ENCODE results near the gene LDLRAP1.
"Not testable (repeated sequence)": the region's sequence is repeated elsewhere in the genome, so short reads cannot be mapped to it uniquely, and the experiment has no call there.

LDLRAP1 gene

DNA sequence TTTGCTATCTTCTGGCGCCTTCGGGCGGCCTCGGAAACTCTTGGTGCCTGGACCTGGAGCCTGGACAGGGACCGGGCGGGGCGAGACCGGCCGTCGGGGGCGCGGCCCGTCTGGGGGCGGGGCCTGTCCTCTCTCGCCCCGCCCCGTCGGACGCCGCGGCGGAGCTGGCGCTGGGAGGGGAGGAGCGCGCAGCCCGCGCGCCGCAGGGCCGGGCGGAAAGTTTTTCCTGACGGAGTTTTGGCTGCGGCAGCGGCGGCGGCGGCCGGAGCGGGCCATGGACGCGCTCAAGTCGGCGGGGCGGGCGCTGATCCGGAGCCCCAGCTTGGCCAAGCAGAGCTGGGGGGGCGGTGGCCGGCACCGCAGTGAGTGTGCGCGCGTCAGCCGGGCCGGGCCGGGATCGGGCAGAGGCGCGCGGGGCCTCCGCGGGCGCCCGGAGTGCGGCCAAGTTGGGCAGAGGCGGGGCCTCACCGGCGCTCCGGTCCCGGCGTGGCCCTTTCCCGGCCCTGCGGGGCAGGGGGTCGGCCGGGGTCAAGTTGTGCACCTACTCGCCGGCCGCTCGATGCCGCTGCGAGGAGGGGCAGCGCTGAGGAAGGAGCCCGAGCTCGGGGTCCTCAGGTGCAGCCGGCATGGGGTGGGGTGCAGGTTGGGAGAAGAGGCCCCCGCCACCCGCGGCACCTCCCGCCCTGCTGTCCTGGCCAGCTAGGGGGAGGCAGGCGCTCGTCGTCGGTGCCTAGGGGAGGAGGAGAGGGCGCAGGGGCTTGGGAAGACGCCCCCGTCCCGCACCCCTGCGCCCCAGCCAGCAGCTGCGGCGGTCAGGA is at the start of gene LDLRAP1:
TSS of gene LDLRAP1 (plus strand) at position 182 of the 818 bp plus-strand sequence. CDS start at position 275, 93 bp downstream.
- DNase-seq = peak; percentile 64

DNA sequence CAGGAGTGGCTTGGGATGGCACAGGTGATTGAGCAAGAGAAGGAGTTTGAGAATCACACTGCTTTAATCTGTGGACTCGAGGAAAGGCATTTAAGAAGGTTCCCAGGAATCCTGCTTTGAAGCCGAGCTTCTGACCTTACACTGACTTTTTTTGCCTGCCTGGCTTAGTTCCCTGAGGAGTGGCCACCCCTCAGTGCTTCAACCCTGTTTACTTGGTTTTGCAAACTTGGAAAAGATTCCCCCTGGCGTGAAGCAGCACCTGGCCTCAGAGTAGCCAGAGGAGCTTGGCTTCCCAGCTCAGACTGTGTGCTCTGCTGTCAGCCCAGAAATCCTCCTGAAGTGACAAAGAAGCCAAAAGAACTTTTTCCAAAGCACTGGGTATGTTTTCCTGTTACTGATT is 48.5 kb upstream of the LDLRAP1 start:
- DNase-seq = no peak

DNA sequence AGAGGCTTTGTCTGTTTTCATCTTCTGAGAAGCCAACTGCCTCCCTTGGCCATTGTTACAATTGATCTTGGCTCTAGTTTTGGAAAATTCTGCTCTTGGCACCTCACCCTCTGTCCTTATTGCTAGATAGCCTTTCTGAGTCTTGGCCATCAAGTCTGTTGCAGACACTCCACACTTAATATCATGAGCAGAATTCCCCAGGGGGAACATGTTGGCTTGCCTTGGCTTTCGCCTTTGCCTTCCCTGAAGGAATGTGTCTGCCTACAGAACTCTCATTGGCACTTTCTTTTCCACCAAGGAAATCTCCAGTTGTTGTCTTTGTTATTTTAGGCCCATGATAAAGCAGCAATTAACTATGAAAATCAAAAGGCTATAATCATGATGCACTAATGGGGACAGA is 42.7 kb upstream of the LDLRAP1 start:
- DNase-seq = no peak

DNA sequence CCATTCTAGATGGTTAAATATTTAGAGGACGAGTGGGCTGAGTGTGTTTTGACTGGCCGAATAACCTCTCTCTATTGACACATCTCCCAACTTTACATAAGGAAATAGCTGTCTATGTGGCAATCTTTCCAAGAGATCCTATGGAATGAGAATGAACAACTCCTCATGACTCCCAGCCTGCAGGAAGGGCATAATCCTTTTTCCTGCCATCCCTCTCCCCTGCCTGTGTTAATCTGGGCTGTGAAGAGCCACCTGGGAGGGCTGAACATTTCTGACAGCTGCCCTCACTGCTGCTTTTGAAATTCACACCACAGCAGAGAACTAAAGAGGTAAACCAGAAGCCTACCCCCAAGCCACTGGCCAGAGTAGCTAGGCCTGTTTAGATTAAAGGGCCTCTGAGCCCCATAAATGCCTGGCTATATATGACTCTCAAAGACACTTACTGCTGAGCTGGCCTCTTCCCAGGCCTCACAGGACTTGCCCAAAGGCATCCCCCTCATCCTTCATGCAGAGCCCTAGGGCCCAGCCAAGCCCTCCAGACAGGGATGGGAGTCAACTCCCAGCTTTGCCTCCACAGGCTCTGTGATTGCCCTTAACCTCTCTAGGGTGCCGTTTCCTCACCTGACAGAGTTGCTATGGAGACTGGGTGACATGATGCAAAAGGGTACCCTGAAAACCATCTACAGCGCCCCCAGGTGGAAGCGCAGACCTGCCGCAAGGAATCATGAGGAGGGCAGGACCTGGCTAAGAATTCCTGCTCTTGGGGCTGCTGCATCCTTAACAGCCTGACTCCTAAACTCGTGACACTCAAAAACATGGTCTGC is 42.0 kb upstream of the LDLRAP1 start:
- peak; percentile 76 for DNase-seq

- peak; percentile 25 for DNase-seq
These were observed 40.4 kb upstream of the LDLRAP1 start for GRCh38 chr1:25502957-25503356.

DNA sequence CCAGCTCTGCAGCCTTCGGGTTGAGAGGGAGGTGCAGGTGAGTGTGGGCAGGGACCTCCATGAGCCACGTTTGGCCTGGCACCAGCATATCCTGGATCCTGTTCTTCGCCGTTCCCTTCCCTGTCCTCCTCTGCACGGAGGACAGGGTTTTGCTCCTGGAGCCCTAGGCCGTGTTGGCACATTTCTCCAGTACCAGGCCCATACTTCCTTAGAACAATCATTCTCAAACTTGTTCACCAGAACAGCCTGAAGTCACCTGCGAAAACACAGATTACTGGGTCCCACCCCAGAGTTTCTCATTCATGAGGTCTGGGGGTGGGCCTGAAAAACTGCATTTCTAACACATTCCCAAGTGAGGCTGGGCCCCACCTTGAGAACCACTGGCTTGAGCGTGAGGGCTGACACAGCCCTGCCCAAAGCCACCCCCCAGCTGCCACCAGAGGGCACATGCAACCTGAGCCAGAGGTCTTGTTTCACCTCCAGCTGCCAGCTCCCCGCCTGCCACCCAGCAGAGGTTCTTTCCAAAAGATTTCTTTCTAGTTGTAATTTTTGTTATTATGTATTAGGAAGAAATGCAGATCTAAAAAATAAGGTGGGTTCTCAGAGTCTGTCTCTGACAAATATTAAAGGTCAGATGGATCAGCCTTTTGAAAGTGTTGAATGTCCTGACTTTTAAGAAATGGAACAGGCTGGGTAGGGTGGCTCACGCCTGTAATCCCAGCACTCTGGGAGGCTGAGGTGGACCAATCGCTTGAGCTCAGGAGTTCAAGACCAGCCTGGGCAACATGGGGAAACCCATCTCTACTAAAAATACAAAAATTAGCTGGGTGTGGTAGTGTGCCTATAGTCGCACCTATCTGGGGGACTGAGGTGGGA is 39.6 kb upstream of the LDLRAP1 start:
- peak; percentile 16 for DNase-seq

- no peak for DNase-seq
These were observed 38.5 kb upstream of the LDLRAP1 start for GRCh38 chr1:25504706-25505595.

DNA sequence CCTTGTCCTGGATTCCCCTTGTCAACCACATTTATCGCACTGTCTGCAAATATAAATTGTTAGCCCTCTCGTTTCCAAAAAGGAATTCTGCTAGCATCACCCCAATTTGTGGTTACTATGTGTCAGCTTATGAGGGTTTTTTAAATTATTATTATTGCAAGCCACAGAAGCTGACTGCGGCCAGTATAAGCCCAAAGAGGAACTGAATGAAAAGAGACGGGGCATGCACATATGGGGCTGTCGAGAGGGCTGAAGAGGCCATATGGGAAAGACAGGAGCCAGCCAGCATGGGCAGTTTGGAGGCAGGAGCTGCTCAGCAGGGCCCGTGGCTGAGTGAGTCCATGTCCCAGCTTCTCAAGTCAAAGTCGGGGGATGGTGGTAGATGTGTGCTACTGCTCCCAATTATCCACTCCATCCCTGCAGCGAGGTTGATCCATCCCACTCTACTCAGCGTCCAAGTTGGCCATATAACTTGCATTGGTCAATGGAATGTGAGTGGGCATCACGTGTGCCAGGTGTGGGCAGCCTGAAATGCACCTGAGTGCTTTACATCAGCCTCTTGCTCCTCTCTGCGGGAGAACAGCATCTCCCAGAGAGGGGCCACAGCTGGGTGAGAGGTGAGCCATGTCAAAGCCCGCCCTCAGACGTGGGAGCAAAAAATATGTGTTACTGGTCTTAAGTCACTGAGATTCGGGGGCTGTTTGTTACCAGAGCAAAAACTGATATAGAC is 37.6 kb upstream of the LDLRAP1 start:
- DNase-seq = no peak

GRCh38 chr1:25506566-25507463 is 36.6 kb upstream of the LDLRAP1 start:
- DNase-seq = not testable (repeated sequence)

- no peak for DNase-seq
These were observed 29.7 kb upstream of the LDLRAP1 start for GRCh38 chr1:25513666-25514065.

- no peak for DNase-seq
These were observed 28.4 kb upstream of the LDLRAP1 start for GRCh38 chr1:25515033-25515432.

DNA sequence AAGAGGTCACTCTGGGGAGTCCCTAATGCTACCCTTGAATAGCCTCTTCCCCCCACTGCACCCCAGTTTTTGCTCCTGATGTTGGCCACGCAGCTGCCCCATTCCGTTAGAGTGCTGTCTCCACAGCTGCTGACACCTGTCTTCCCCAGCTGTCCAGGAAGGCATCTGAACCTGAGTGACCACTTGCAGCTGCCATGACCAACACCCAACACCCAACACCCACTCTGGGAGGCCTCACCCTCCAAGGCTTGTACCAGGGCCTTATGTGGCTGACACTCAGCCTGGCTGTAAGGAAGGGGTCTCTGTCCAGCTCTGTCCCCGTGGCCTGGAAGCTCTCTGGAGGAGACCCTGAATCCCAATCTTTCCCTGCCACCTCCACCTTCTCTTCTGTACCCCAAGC is 26.7 kb upstream of the LDLRAP1 start:
- no peak for DNase-seq

DNA sequence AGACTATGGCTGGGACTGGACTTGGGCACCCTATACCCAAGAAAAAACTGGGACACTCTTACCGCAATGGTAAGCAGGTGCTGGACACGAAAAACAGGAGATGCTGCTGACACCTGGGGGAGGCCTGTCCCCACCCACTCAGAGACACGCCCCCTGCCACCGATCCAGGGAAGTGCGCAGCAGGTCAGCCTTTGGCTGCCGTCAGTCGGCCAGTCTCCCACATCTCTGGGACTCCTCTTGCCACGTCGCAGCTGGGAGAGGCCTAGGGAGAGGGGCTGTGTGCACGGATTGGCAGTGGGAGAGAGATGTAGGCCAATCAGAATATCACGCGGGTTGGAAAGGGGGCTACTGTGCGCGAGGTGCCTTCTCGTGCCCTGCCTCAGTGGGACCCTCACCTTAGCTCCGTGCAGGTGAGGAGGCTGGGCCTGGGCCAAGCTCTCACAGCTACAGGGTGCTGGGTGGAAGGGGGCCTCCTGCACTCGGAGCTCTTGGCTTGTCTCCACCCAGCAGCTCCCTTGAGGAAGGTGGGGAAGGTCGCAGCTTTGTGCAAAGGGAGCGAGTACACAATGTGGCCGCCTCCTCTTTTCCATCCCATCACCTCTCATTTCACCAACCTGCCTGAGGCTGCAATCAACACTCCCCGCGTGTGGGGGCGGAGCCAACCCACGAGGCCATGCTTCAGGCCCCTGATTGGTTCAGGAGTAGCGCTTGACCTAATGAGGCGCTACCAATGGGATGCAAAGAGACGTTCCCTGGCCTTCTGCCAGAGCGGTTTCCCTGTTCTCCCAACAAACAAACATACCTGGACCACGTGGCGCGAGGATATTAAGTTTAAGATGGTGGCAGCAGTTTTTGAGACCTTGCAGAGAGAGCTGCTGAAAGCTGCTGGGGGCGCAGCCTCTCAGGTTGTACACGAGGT is 25.7 kb upstream of the LDLRAP1 start:
- DNase-seq = no peak

DNA sequence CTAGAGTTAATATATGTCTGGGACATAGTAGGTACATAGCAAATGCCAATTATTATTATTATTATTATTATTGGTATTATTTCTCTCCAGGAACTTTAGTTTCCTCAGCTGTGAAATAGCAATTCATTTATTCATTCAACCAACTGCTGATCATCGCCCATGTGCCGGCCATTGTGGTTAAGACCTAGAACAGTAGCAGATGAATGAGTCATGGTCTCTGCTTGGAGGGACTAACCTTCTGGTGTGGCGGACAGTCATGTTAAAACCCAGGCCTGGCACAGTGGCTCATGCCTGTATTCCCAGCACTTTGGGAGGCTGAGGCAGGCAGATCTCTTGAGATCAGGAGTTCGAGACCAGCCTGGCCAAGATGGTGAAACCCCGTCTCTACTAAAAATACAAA is 23.8 kb upstream of the LDLRAP1 start:
- DNase-seq = peak; percentile 88

GRCh38 chr1:25520446-25521061 is 22.9 kb upstream of the LDLRAP1 start:
- DNase-seq = peak; percentile 59

DNA sequence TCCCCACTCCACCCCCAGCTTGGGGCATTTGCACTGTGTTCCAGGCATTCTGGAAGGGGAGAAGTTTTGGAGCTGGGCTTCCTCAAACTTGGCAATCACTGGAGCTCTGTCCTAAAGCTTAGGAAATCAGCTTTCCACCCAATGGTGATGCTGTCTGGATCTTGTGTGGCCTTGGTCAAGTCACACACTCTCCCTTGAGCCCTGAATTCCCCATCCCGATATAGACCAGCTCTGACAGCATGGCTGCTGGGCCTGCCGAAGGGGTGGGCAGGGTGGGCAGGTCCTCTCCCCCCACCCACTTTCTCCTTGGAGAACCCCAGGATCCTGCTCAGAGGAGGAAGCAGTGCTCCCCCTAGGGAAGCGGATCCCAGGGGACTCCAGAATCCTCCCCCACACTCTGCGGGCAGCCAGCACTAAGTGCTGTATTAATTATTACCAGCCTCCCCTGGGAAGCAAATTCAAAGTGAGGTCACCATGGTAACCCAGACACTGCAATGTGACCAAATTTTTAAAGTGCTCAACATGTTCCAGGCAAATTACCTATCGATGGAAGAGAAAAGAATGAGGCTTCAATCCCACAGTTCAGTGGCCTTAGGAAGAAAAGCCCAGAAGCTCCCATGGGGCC is 21.3 kb upstream of the LDLRAP1 start:
- DNase-seq = no peak

- no peak for DNase-seq
These were observed 19.9 kb upstream of the LDLRAP1 start for GRCh38 chr1:25523542-25523941.

Measured in HCEC 1CT (cell line).